ENCODE measurements around the gene TCERG1.

TCERG1 gene

DNA sequence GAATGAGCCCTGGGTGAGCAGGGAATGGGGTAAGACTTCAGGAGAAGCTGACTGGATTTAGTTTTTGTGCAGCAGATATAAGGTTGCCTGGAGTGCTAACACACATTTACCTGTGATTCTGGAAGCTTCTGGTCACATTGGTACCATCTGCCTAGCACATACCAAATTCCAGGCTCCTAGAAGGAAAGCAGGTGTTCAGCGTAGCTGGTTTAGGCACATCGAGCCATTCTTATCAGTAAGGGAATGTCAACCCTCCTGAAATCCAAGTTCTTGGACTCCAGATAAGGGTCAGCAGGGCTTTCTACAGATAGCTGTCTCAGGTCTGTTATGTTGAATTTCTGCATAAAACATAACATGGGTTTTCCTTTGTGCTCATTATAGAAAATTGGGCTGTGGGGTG lies 10.3 kb downstream of the TCERG1 start:
- Histone ChIP-seq H3K9ac (ENCODE audit: low read depth, low read length) (no peak overlapping the region), H3K27me3 (ENCODE audit: control insufficient read depth, insufficient read depth, low read length) (no peaks in the 10 kb centered on the region), H3K27ac (ENCODE audit: low read depth, low read length) (no peak overlapping the region), H3K4me1 (ENCODE audit: control insufficient read depth, insufficient read depth, low read length) (no peaks in the 10 kb centered on the region), H3K9me3 (ENCODE audit: control insufficient read depth, insufficient read depth, low read length) (no peaks in the 10 kb centered on the region), H3K4me3 (ENCODE audit: low read depth, low read length) (no peak overlapping the region), H3K36me3 (ENCODE audit: control insufficient read depth, insufficient read depth, low read length) (peaks cover 73% of the 10 kb centered on the region)

DNA sequence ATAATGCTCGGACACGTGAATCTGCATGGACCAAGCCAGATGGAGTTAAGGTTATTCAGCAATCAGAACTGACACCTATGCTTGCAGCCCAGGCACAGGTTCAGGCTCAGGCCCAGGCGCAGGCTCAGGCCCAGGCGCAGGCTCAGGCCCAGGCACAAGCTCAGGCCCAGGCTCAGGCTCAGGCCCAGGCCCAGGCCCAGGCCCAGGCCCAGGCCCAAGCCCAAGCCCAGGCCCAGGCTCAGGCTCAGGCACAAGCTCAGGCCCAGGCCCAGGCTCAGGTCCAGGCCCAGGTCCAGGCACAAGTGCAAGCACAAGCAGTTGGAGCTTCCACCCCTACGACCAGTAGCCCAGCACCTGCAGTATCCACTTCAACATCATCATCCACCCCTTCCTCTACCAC lies 11.8 kb downstream of the TCERG1 start:
- Histone ChIP-seq H3K4me3 (ENCODE audit: low read depth, low read length) (no peak overlapping the region), H3K9ac (ENCODE audit: low read depth, low read length) (no peak overlapping the region), H3K27ac (ENCODE audit: low read depth, low read length) (no peak overlapping the region), H3K9me3 (ENCODE audit: control insufficient read depth, insufficient read depth, low read length) (no peaks in the 10 kb centered on the region), H3K4me1 (ENCODE audit: control insufficient read depth, insufficient read depth, low read length) (no peaks in the 10 kb centered on the region), H3K27me3 (ENCODE audit: control insufficient read depth, insufficient read depth, low read length) (no peaks in the 10 kb centered on the region), H3K36me3 (ENCODE audit: control insufficient read depth, insufficient read depth, low read length) (peaks cover 87% of the 10 kb centered on the region)

DNA sequence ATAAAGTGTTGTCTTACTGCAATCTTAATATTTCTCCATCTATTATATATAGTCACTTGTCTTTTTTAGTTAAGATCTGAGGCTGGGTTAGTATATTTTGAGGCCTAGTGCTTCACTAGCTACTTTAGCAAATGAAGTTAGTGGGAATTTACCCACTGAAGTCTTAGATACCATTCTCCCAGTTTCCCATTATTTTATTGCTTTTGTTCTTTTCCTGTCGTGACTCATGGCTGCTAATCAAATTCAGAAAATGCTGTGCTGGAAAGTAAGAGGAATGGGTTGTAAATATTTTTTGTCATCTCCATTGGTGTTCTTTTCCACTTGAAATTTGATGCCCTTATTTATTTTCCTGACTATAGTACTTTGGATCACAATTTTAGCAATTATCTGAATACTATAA lies 14.2 kb downstream of the TCERG1 start:
- H3K27me3 ChIP-seq (ENCODE audit: control insufficient read depth, insufficient read depth, low read length): no peaks in the 10 kb centered on the region
- H3K27ac ChIP-seq (ENCODE audit: low read depth, low read length): no peak overlapping the region
- no peaks in the 10 kb centered on the region for H3K4me1 ChIP-seq (ENCODE audit: control insufficient read depth, insufficient read depth, low read length)
- H3K9me3 ChIP-seq (ENCODE audit: control insufficient read depth, insufficient read depth, low read length): no peaks in the 10 kb centered on the region
- H3K4me3 ChIP-seq (ENCODE audit: low read depth, low read length): no peak overlapping the region
- H3K9ac ChIP-seq (ENCODE audit: low read depth, low read length): no peak overlapping the region
- H3K36me3 ChIP-seq (ENCODE audit: control insufficient read depth, insufficient read depth, low read length): peaks cover 89% of the 10 kb centered on the region

DNA sequence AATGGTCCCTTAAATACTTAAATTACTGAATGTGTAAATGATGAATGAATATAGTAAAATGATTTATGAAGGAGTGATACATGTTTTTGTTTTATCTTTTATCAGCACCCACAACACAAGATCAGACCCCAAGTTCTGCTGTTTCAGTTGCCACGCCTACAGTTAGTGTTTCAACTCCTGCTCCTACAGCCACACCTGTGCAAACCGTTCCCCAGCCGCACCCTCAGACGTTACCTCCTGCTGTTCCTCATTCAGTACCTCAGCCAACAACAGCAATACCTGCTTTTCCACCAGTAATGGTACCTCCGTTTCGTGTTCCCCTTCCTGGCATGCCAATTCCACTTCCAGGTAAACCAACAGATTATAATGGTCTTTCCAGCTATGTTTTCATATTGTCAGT lies 16.3 kb downstream of the TCERG1 start:
- Histone ChIP-seq H3K27me3 (ENCODE audit: control insufficient read depth, insufficient read depth, low read length) (no peaks in the 10 kb centered on the region), H3K9me3 (ENCODE audit: control insufficient read depth, insufficient read depth, low read length) (no peaks in the 10 kb centered on the region), H3K9ac (ENCODE audit: low read depth, low read length) (no peak overlapping the region), H3K27ac (ENCODE audit: low read depth, low read length) (no peak overlapping the region), H3K4me1 (ENCODE audit: control insufficient read depth, insufficient read depth, low read length) (no peaks in the 10 kb centered on the region), H3K4me3 (ENCODE audit: low read depth, low read length) (no peak overlapping the region), H3K36me3 (ENCODE audit: control insufficient read depth, insufficient read depth, low read length) (peaks cover 93% of the 10 kb centered on the region)

DNA sequence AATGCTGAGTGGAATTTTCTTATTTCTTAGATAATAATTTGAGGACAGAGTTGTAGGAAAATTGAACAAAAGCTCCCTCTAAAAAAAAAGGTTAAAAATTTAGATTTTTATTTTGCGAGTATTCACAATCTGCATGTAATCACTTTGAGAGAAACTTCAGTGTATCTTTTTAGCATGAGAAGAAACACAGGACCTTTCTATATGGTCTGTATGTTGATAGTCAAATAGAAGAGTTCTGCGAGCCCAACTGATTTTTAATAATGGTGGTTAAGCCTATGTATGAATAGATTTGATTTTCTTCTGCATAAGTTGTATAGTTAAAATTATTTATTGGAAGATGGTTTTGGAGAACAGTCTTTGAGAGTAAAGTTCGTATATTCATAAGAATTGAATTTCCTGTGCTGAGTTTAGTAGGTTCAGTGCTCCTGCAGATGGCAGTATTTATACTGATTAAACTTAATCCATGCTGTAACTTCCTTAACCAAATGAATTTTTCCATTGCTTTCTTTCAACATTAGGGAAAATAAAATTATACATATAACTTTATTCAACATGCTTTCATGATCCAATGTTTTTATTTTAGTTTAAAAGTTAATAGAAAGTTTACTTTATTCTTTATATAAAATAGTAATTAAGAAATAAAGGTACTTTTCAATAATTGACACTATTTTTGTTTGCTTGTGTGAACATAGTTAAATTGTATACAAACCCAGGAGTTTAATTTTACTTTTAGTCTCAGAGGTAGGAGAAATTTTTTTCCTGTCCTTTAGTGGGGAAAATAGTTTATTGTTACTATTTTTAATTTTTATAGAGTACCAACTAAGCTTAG lies 19.6 kb downstream of the TCERG1 start:
- no peaks in the 10 kb centered on the region for H3K4me1 ChIP-seq (ENCODE audit: control insufficient read depth, insufficient read depth, low read length)
- H3K9me3 ChIP-seq (ENCODE audit: control insufficient read depth, insufficient read depth, low read length): no peaks in the 10 kb centered on the region
- H3K4me3 ChIP-seq (ENCODE audit: low read depth, low read length): no peak overlapping the region
- H3K9ac ChIP-seq (ENCODE audit: low read depth, low read length): no peak overlapping the region
- no peaks in the 10 kb centered on the region for H3K27me3 ChIP-seq (ENCODE audit: control insufficient read depth, insufficient read depth, low read length)
- no peak overlapping the region for H3K27ac ChIP-seq (ENCODE audit: low read depth, low read length)
- H3K36me3 ChIP-seq (ENCODE audit: control insufficient read depth, insufficient read depth, low read length): peaks cover 92% of the 10 kb centered on the region

DNA sequence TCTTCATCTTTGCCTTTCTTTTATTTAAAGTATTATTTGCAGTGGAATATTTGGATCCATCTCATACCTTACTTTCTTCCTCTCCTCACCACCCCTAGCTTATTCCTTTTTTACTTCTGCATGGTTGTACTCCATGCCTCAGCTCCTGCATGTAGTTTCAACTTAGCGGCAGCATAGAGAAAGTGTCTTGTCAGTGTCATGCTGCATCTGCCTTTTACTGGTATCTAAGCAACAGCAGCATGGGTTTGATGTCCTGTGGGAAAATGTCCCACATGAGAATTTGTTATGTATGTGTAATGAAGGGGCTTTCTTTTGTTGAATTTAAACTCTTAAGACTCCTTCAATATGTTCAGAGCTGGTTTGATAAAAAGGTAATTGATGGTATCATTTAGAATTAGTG lies 20.6 kb downstream of the TCERG1 start:
- Histone ChIP-seq H3K36me3 (ENCODE audit: control insufficient read depth, insufficient read depth, low read length) (peaks cover 92% of the 10 kb centered on the region), H3K4me1 (ENCODE audit: control insufficient read depth, insufficient read depth, low read length) (no peaks in the 10 kb centered on the region), H3K27me3 (ENCODE audit: control insufficient read depth, insufficient read depth, low read length) (no peaks in the 10 kb centered on the region), H3K9me3 (ENCODE audit: control insufficient read depth, insufficient read depth, low read length) (no peaks in the 10 kb centered on the region), H3K27ac (ENCODE audit: low read depth, low read length) (no peak overlapping the region), H3K4me3 (ENCODE audit: low read depth, low read length) (no peak overlapping the region), H3K9ac (ENCODE audit: low read depth, low read length) (no peak overlapping the region)

DNA sequence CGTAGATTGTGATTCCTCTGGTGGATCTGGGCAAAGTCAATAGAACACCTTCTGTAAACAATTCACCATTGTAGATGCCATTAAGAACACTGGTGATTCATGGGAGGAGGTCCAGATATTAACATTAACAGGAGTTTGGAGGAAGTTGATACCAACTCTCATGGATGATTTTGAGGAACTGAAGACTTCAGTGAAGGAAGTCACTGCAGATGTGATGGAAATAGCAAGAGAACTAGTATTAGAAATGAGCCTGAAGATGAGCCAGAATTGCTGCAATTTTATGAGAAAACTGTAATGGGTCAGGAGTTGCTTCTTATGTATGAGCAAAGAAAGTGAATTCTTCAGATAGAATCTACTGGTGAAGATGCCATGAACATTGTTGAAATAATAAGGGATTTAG lies 26.9 kb downstream of the TCERG1 start:
- Histone ChIP-seq H3K27me3 (ENCODE audit: control insufficient read depth, insufficient read depth, low read length) (no peaks in the 10 kb centered on the region), H3K27ac (ENCODE audit: low read depth, low read length) (no peak overlapping the region), H3K9ac (ENCODE audit: low read depth, low read length) (no peak overlapping the region), H3K4me3 (ENCODE audit: low read depth, low read length) (no peak overlapping the region), H3K4me1 (ENCODE audit: control insufficient read depth, insufficient read depth, low read length) (no peaks in the 10 kb centered on the region), H3K36me3 (ENCODE audit: control insufficient read depth, insufficient read depth, low read length) (peaks cover 92% of the 10 kb centered on the region), H3K9me3 (ENCODE audit: control insufficient read depth, insufficient read depth, low read length) (no peaks in the 10 kb centered on the region)

DNA sequence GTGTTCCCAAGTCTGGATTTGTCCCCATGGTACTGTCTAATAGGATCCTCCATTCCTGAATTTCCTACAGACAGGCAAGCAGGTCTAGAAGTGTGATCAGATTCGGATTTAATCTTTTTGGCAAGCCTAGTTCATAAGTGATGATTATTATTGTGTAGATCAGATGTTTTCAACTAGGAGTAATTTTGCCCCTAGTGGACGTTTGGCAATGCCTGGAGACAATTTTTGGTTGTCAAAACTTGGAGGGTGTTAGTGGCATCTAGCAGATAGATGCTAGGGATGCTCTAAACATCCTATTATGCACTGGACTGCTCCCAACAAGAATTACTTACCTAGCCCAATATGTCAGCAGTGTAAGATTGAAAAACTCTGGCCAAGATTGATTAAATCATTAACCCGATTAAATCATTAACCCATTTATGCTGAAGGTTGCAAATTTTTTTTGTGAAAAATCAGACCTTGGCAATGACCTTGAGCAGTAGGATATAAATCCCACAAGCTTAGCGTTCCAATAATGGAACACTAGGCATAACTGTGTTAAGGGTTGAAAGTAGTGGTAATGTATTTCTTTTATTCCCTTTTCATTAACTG lies 28.2 kb downstream of the TCERG1 start:
- H3K36me3 ChIP-seq (ENCODE audit: control insufficient read depth, insufficient read depth, low read length): peaks cover 92% of the 10 kb centered on the region
- H3K9ac ChIP-seq (ENCODE audit: low read depth, low read length): no peak overlapping the region
- no peak overlapping the region for H3K4me3 ChIP-seq (ENCODE audit: low read depth, low read length)
- no peaks in the 10 kb centered on the region for H3K4me1 ChIP-seq (ENCODE audit: control insufficient read depth, insufficient read depth, low read length)
- H3K9me3 ChIP-seq (ENCODE audit: control insufficient read depth, insufficient read depth, low read length): no peaks in the 10 kb centered on the region
- no peaks in the 10 kb centered on the region for H3K27me3 ChIP-seq (ENCODE audit: control insufficient read depth, insufficient read depth, low read length)
- H3K27ac ChIP-seq (ENCODE audit: low read depth, low read length): no peak overlapping the region

DNA sequence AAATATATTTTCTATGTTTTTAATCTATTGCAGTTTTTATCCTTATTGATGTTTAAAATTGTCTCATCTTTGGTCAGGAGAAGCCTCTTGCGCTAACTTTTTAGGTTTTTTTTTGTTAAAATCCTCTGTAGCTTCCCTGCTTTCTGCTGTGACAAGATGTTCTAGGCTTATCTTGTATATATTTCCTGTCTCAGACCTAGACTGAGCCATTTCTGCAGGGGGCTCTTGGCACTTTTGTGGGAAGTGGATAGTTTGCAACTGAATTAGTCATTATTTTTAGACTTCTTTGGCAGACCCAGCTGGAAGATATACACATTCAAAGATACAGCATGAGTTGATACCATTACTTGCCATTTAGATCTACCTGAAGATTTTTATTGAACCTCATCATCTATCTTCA lies 28.8 kb downstream of the TCERG1 start:
- H3K4me3 ChIP-seq (ENCODE audit: low read depth, low read length): no peak overlapping the region

DNA sequence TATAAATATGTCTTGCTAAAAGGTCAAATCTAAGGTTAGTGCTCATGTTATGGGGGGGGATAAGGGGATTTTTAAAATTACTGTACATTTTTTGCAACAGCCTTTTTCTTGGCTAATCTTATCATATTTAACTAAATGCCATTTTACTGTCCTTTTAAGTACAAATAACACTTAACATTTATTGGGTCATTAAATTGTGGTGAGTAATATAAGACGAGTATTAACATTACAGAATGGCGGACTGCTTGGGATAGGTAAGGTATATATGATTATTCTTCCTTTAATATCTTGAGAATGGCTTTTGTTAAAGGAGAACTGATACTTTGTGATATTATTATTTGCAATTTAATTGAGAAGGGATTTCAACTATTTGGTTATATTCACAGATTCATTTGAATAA lies 35.6 kb downstream of the TCERG1 start:
- Histone ChIP-seq H3K9ac (ENCODE audit: low read depth, low read length) (no peak overlapping the region), H3K27ac (ENCODE audit: low read depth, low read length) (no peak overlapping the region), H3K36me3 (ENCODE audit: control insufficient read depth, insufficient read depth, low read length) (peaks cover 95% of the 10 kb centered on the region), H3K4me1 (ENCODE audit: control insufficient read depth, insufficient read depth, low read length) (no peaks in the 10 kb centered on the region), H3K9me3 (ENCODE audit: control insufficient read depth, insufficient read depth, low read length) (no peaks in the 10 kb centered on the region), H3K4me3 (ENCODE audit: low read depth, low read length) (no peak overlapping the region), H3K27me3 (ENCODE audit: control insufficient read depth, insufficient read depth, low read length) (no peaks in the 10 kb centered on the region)

More for the DNA sequence above, 28.8 kb downstream of the TCERG1 start:
- Histone ChIP-seq H3K36me3 (ENCODE audit: control insufficient read depth, insufficient read depth, low read length) (peaks cover 92% of the 10 kb centered on the region), H3K9me3 (ENCODE audit: control insufficient read depth, insufficient read depth, low read length) (no peaks in the 10 kb centered on the region), H3K27ac (ENCODE audit: low read depth, low read length) (no peak overlapping the region), H3K4me1 (ENCODE audit: control insufficient read depth, insufficient read depth, low read length) (no peaks in the 10 kb centered on the region), H3K27me3 (ENCODE audit: control insufficient read depth, insufficient read depth, low read length) (no peaks in the 10 kb centered on the region), H3K9ac (ENCODE audit: low read depth, low read length) (no peak overlapping the region)

DNA sequence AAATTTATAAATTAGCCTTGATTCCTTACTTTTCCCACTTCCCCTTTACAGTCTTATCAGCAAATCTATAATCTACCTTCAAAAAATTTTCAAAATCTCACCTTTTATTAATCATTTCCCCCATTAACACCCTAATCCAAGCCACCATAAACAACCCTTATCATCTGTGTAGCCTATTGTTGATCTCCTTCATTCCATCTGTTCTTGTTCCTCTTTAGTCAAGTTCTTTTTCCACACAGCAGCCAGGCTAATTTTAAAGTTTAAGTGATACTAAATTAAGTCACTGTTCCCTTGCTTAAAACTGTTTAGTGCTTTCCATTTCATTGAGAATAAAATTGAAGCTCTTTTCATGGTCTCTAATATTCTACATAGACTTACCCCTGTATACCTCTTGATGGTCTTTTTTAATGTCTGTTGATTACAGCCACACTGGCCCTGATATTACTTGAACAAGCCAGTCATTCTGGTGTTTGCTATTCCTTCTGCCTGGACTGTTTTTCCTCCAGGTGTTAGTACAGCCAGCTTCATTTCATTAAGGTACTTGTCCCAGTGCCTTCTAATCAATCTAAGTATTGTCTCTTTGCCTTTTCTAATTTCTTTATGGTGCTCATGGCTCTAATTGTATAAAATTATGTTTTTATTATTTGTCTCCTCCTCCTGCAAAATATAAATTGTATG lies 37.7 kb downstream of the TCERG1 start:
- no peak overlapping the region for H3K27ac ChIP-seq (ENCODE audit: low read depth, low read length)
- H3K27me3 ChIP-seq (ENCODE audit: control insufficient read depth, insufficient read depth, low read length): no peaks in the 10 kb centered on the region
- no peak overlapping the region for H3K9ac ChIP-seq (ENCODE audit: low read depth, low read length)
- H3K4me1 ChIP-seq (ENCODE audit: control insufficient read depth, insufficient read depth, low read length): no peaks in the 10 kb centered on the region
- H3K4me3 ChIP-seq (ENCODE audit: low read depth, low read length): no peak overlapping the region
- peaks cover 89% of the 10 kb centered on the region for H3K36me3 ChIP-seq (ENCODE audit: control insufficient read depth, insufficient read depth, low read length)
- H3K9me3 ChIP-seq (ENCODE audit: control insufficient read depth, insufficient read depth, low read length): no peaks in the 10 kb centered on the region
